WTC11 (cell line): ENCODE measurements around the gene CTPS2. TPM values are rescaled to one million over a fixed set of nuclear protein-coding genes. Genes with fewer than 3 reads are reported as not detected.
A peak's percentile ranks its signal among the peaks of the same experiment; 100 is the strongest.

Experiments
- ATAC-seq: fragments of 200-7000 bp; cut with Tn5 transposase; 2 replicates; pipeline ENCODE4 v1.10.0; 2021; ENCODE audit warnings: mild to moderate bottlenecking, moderate library complexity
- CTCF ChIA-PET: fragments of 300-600 bp; sonication (Branson Sonifier 250); formaldehyde crosslinking; loops from one replicate; lab custom pipeline; 2021; ENCODE audit warnings: antibody characterized with exemption; lab: Charles Lee
- POLR2A ChIA-PET: fragments of 350-600 bp; sonication (Branson Sonifier 250); formaldehyde crosslinking; loops from one replicate; lab custom pipeline; 2021; ENCODE audit warnings: antibody characterized with exemption; lab: Charles Lee
- DNase-seq: peaks from one replicate; pipeline ENCODE4 v3.0.0; 2021; ENCODE audit warnings: low spot score
- H3K27ac Mint-ChIP-seq: 2 replicates; pipeline ENCODE4 v1.8.0; 2021; ENCODE audit warnings: mixed read lengths
- H3K27me3 Mint-ChIP-seq: 2 replicates; pipeline ENCODE4 v1.8.0; 2021; ENCODE audit warnings: low read depth, mild to moderate bottlenecking, moderate library complexity, mixed read lengths
- H3K36me3 Mint-ChIP-seq: 2 replicates; pipeline ENCODE4 v1.8.0; 2021; ENCODE audit warnings: mixed read lengths
- H3K4me1 Mint-ChIP-seq: 2 replicates; pipeline ENCODE4 v1.8.0; 2022; ENCODE audit warnings: mixed read lengths
- H3K4me3 Mint-ChIP-seq: 2 replicates; pipeline ENCODE4 v1.8.0; 2021; ENCODE audit warnings: mild to moderate bottlenecking, moderate library complexity, mixed read lengths
- H3K9me3 Mint-ChIP-seq: 2 replicates; pipeline ENCODE4 v1.8.0; 2021; ENCODE audit warnings: mixed read lengths
- E2F1 ChIP-seq: sonication (generic); formaldehyde crosslinking; IDR thresholded peaks from 2 replicates; pipeline ENCODE4 v1.8.0; 2022; ENCODE audit warnings: mild to moderate bottlenecking, missing genetic modification reagents
- ELF4 ChIP-seq: sonication (generic); formaldehyde crosslinking; IDR thresholded peaks from 2 replicates; pipeline ENCODE4 v1.8.1; 2022; ENCODE audit warnings: low read depth, mild to moderate bottlenecking, moderate library complexity, missing genetic modification reagents
- ERG ChIP-seq: fragments of 250-450 bp; sonication (Bioruptor Pico); IDR thresholded peaks from 2 replicates; pipeline ENCODE4 v1.8.0; 2021; ENCODE audit warnings: mild to moderate bottlenecking
- FOXP1 ChIP-seq: sonication (generic); formaldehyde crosslinking; IDR thresholded peaks from 2 replicates; pipeline ENCODE4 v1.8.0; 2022; ENCODE audit warnings: missing genetic modification reagents, mild to moderate bottlenecking, moderate library complexity, borderline replicate concordance
- GTF2I ChIP-seq: fragments of 250-450 bp; sonication (Bioruptor Pico); conservative IDR thresholded peaks from 2 replicates; pipeline ENCODE4 v1.4.0; 2021; ENCODE audit warnings: mild to moderate bottlenecking
- HMGXB4 ChIP-seq: sonication (generic); formaldehyde crosslinking; IDR thresholded peaks from 2 replicates; pipeline ENCODE4 v1.8.1; 2023; ENCODE audit warnings: mild to moderate bottlenecking, moderate library complexity, missing genetic modification reagents
- IRF1 ChIP-seq: sonication (generic); formaldehyde crosslinking; IDR thresholded peaks from 2 replicates; pipeline ENCODE4 v1.8.0; 2023; ENCODE audit warnings: missing genetic modification reagents
- JAZF1 ChIP-seq: fragments of 250-450 bp; sonication (Bioruptor Pico); IDR thresholded peaks from 2 replicates; pipeline ENCODE4 v1.9.0; 2021; ENCODE audit warnings: moderate library complexity, mild to moderate bottlenecking, inconsistent platforms
- KAT7 ChIP-seq: sonication (generic); formaldehyde crosslinking; IDR thresholded peaks from 2 replicates; pipeline ENCODE4 v1.8.1; 2023; ENCODE audit warnings: missing genetic modification reagents, mild to moderate bottlenecking, borderline replicate concordance
- MAX ChIP-seq: sonication (generic); formaldehyde crosslinking; IDR thresholded peaks from 2 replicates; pipeline ENCODE4 v1.8.0; 2022; ENCODE audit warnings: mild to moderate bottlenecking, missing genetic modification reagents
- NFE2L1 ChIP-seq: sonication (generic); formaldehyde crosslinking; IDR thresholded peaks from 2 replicates; pipeline ENCODE4 v1.8.1; 2023; ENCODE audit warnings: missing genetic modification reagents
- NFYB ChIP-seq: sonication (generic); formaldehyde crosslinking; conservative IDR thresholded peaks from 2 replicates; pipeline ENCODE4 v1.8.0; 2022; ENCODE audit warnings: low read depth, missing genetic modification reagents
- PRRX2 ChIP-seq: fragments of 250-450 bp; sonication (Bioruptor Pico); IDR thresholded peaks from 2 replicates; pipeline ENCODE4 v1.8.0; 2021; ENCODE audit warnings: mild to moderate bottlenecking
- RORB ChIP-seq: fragments of 250-450 bp; sonication (Bioruptor Pico); IDR thresholded peaks from 2 replicates; pipeline ENCODE4 v1.9.0; 2021; ENCODE audit warnings: mild to moderate bottlenecking
- TEAD1 ChIP-seq: sonication (generic); formaldehyde crosslinking; IDR thresholded peaks from 2 replicates; pipeline ENCODE4 v1.8.0; 2022; ENCODE audit warnings: mild to moderate bottlenecking, missing genetic modification reagents
- TEAD4 ChIP-seq: sonication (generic); formaldehyde crosslinking; IDR thresholded peaks from 2 replicates; pipeline ENCODE4 v1.8.0; 2022; ENCODE audit warnings: mild to moderate bottlenecking, missing genetic modification reagents
- TP53 ChIP-seq: sonication (generic); formaldehyde crosslinking; IDR thresholded peaks from 2 replicates; pipeline ENCODE4 v1.8.1; 2023; ENCODE audit warnings: mild to moderate bottlenecking, missing genetic modification reagents
- ZBTB21 ChIP-seq: sonication (generic); formaldehyde crosslinking; IDR thresholded peaks from 2 replicates; pipeline ENCODE4 v1.8.1; 2023; ENCODE audit warnings: mild to moderate bottlenecking, missing genetic modification reagents, borderline replicate concordance
- ZBTB43 ChIP-seq: sonication (generic); formaldehyde crosslinking; IDR thresholded peaks from 2 replicates; pipeline ENCODE4 v1.8.1; 2023; ENCODE audit warnings: mild to moderate bottlenecking, missing genetic modification reagents
- ZMAT4 ChIP-seq: fragments of 250-450 bp; sonication (Bioruptor Pico); IDR thresholded peaks from 2 replicates; pipeline ENCODE4 v1.9.0; 2021; ENCODE audit warnings: mild to moderate bottlenecking
- ZNF232 ChIP-seq: sonication (generic); formaldehyde crosslinking; IDR thresholded peaks from 2 replicates; pipeline ENCODE4 v1.8.0; 2022; ENCODE audit warnings: mild to moderate bottlenecking, missing genetic modification reagents
- ZNF317 ChIP-seq: sonication (generic); formaldehyde crosslinking; IDR thresholded peaks from 2 replicates; pipeline ENCODE4 v1.8.1; 2023; ENCODE audit warnings: low read depth, mild to moderate bottlenecking, moderate library complexity, missing genetic modification reagents, borderline replicate concordance
- ZNF416 ChIP-seq: fragments of 250-450 bp; sonication (Bioruptor Pico); IDR thresholded peaks from 2 replicates; pipeline ENCODE4 v1.9.0; 2021; ENCODE audit warnings: mild to moderate bottlenecking, inconsistent platforms
- ZNF425 ChIP-seq: fragments of 250-450 bp; sonication (Bioruptor Pico); conservative IDR thresholded peaks from 2 replicates; pipeline ENCODE4 v1.9.0; 2021; ENCODE audit warnings: mild to moderate bottlenecking
- ZNF671 ChIP-seq: fragments of 250-450 bp; sonication (Bioruptor Pico); IDR thresholded peaks from 2 replicates; pipeline ENCODE4 v1.8.0; 2021; ENCODE audit warnings: mild to moderate bottlenecking
- total RNA-seq: library from RNA; stranded (reverse); gene quantifications from 3 replicates; pipeline ENCODE4 v1.2.3, GENCODE V29; 2021

Gene CTPS2
- total RNA-seq, 1 experiment from 2014 or later: 23.2 TPM

GRCh38 chrX:16671005-16671404 is 41.5 kb downstream of the CTPS2 start:
- ATAC-seq (peak; percentile 46; the same call in 1 of the 2 replicates), DNase-seq (no peak)
- Mint-ChIP-seq H3K4me3 (no peak overlapping the region), H3K9me3 (no peaks in the 10 kb centered on the region), H3K36me3 (peaks cover 38% of the 10 kb centered on the region), H3K27me3 (no peaks in the 10 kb centered on the region), H3K27ac (peak overlapping the region; percentile 60; the same call in 1 of the 2 replicates), H3K4me1 (peaks cover 13% of the 10 kb centered on the region)
- TF ChIP-seq RORB (CRISPR knock-in tag) (no peak), IRF1 (no peak), ZMAT4 (CRISPR knock-in tag) (no peak), ELF4 (CRISPR knock-in tag) (no peak), ZNF317 (CRISPR knock-in tag) (no peak), KAT7 (CRISPR knock-in tag) (no peak), ZBTB43 (CRISPR knock-in tag) (no peak), NFYB (CRISPR knock-in tag) (no peak), ERG (CRISPR knock-in tag) (no peak), ZBTB21 (CRISPR knock-in tag) (no peak), ZNF425 (CRISPR knock-in tag) (no peak), HMGXB4 (no peak), ZNF671 (CRISPR knock-in tag) (no peak), NFE2L1 (CRISPR knock-in tag) (no peak), TP53 (CRISPR knock-in tag) (no peak)
- POLR2A ChIA-PET: no interaction called here
- CTCF ChIA-PET: interaction anchor here (1.1 to 2.0 kb wide), 3 partner anchors 282 to 740 kb away, joined by 3 to 5 read pairs (median 5); no protein-coding TSS in a partner anchor

- peaks cover 36% of the 10 kb centered on the region for H3K4me1 Mint-ChIP-seq
- no peak for ATAC-seq
- no peak overlapping the region for H3K4me3 Mint-ChIP-seq
- peaks cover 40% of the 10 kb centered on the region for H3K36me3 Mint-ChIP-seq
- H3K27me3 Mint-ChIP-seq: no peaks in the 10 kb centered on the region
- no peaks in the 10 kb centered on the region for H3K9me3 Mint-ChIP-seq
- POLR2A ChIA-PET: no interaction called here
- peak overlapping the region; percentile 53; the same call in 1 of the 2 replicates for H3K27ac Mint-ChIP-seq
- no peak for DNase-seq
- CTCF ChIA-PET: interaction anchor here (0.7 to 2.8 kb wide), 2 partner anchors 221 to 1165 kb away, joined by 3 to 10 read pairs; no protein-coding TSS in a partner anchor
- no peak for TF ChIP-seq ZNF232
- TF ChIP-seq PRRX2: no peak
- TF ChIP-seq JAZF1 (CRISPR knock-in tag): no peak
- no peak for TF ChIP-seq GTF2I (CRISPR knock-in tag)
- no peak for TF ChIP-seq FOXP1 (CRISPR knock-in tag)
- no peak for TF ChIP-seq E2F1 (CRISPR knock-in tag)
- TF ChIP-seq RORB (CRISPR knock-in tag): no peak
- no peak for TF ChIP-seq TEAD1 (CRISPR knock-in tag)
- TF ChIP-seq TEAD4 (CRISPR knock-in tag): no peak
- TF ChIP-seq MAX: no peak
- TF ChIP-seq ZNF416: no peak
- no peak for TF ChIP-seq HMGXB4
Observed at GRCh38 chrX:16666541-16666940, 45.9 kb downstream of the CTPS2 start.
